Trophoblast cell (in vitro differentiated cells and primary cell): Measurements from ENCODE around the gene UGT1A6.

Source experiments
- DNase-seq, 2 donors: peaks; one replicate each; pipeline ENCODE4 v3.0.0-alpha.2; 2016
- H2AFZ ChIP-seq: 2 replicates; pipeline ENCODE4 v1.6.1; 2013; ENCODE audit warnings: low read length, moderate library complexity, mild to moderate bottlenecking; ENCODE audit not compliant: insufficient read depth, poor library complexity
- H2AK5ac ChIP-seq: 2 replicates; pipeline ENCODE4 v1.6.1; 2013; ENCODE audit warnings: mild to moderate bottlenecking, low read length
- H2BK120ac ChIP-seq: 2 replicates; pipeline ENCODE4 v1.6.1; 2013; ENCODE audit warnings: low read length, mild to moderate bottlenecking, moderate library complexity; ENCODE audit not compliant: insufficient read depth, poor library complexity
- H2BK12ac ChIP-seq: 2 replicates; pipeline ENCODE4 v1.6.1; 2013; ENCODE audit warnings: mild to moderate bottlenecking, low read length, moderate library complexity
- H2BK5ac ChIP-seq: 2 replicates; pipeline ENCODE4 v1.6.1; 2013; ENCODE audit warnings: low read length, low read depth, moderate library complexity, mild to moderate bottlenecking; ENCODE audit not compliant: poor library complexity
- H3K14ac ChIP-seq: 2 replicates; pipeline ENCODE4 v1.6.1; 2013; ENCODE audit warnings: mild to moderate bottlenecking, low read length
- H3K18ac ChIP-seq: 2 replicates; pipeline ENCODE4 v1.6.1; 2013; ENCODE audit warnings: mild to moderate bottlenecking, low read length
- H3K23ac ChIP-seq: 2 replicates; pipeline ENCODE4 v1.6.1; 2013; ENCODE audit warnings: low read length
- H3K27ac ChIP-seq: 2 replicates; pipeline ENCODE4 v1.5.1; 2013; ENCODE audit warnings: low read depth, mild to moderate bottlenecking, inconsistent platforms, low read length, moderate library complexity
- H3K27me3 ChIP-seq: 2 replicates; pipeline ENCODE4 v1.6.1; 2013; ENCODE audit warnings: inconsistent platforms, mild to moderate bottlenecking, low read length, moderate library complexity; ENCODE audit not compliant: insufficient read depth
- H3K36me3 ChIP-seq, 2 experiments: 1 replicate in 1 of 2; 2 replicates in 1 of 2; pipeline ENCODE4 v1.6.1; 2013; ENCODE audit warnings: low read length in 2 of 2, mild to moderate bottlenecking in 2 of 2, moderate library complexity in 1 of 2; ENCODE audit not compliant: insufficient read depth in 2 of 2, control insufficient read depth in 1 of 2
- H3K4ac ChIP-seq: 2 replicates; pipeline ENCODE4 v1.6.1; 2013; ENCODE audit warnings: low read depth, mild to moderate bottlenecking, low read length, moderate library complexity
- H3K4me1 ChIP-seq, 2 experiments: 1 replicate in 1 of 2; 2 replicates in 1 of 2; pipeline ENCODE4 v1.6.1; 2013; ENCODE audit warnings: low read length in 2 of 2, mild to moderate bottlenecking in 2 of 2, moderate library complexity in 1 of 2; ENCODE audit not compliant: insufficient read depth in 2 of 2, control insufficient read depth in 1 of 2
- H3K4me2 ChIP-seq: 2 replicates; pipeline ENCODE4 v1.6.1; 2013; ENCODE audit warnings: inconsistent platforms, mild to moderate bottlenecking, low read length, moderate library complexity
- H3K4me3 ChIP-seq: 2 replicates; pipeline ENCODE4 v1.5.1; 2013; ENCODE audit warnings: mild to moderate bottlenecking, low read depth, low read length, inconsistent platforms
- H3K79me1 ChIP-seq: one replicate; pipeline ENCODE4 v1.6.1; 2013; ENCODE audit warnings: low read length
- H3K79me2 ChIP-seq: 2 replicates; pipeline ENCODE4 v1.6.1; 2013; ENCODE audit warnings: low read length, mild to moderate bottlenecking; ENCODE audit not compliant: control insufficient read depth, insufficient read depth, poor library complexity
- H3K9ac ChIP-seq: 2 replicates; pipeline ENCODE4 v1.6.1; 2013; ENCODE audit warnings: mild to moderate bottlenecking, low read length
- H3K9me3 ChIP-seq: 2 replicates; pipeline ENCODE4 v1.6.1; 2013; ENCODE audit warnings: low read depth, mild to moderate bottlenecking, control low read depth, inconsistent platforms, low read length; ENCODE audit not compliant: insufficient read depth
- H4K12ac ChIP-seq: 2 replicates; pipeline ENCODE4 v1.6.1; 2013; ENCODE audit warnings: low read depth, mild to moderate bottlenecking, low read length, moderate library complexity
- H4K8ac ChIP-seq: 2 replicates; pipeline ENCODE4 v1.6.1; 2013; ENCODE audit warnings: low read depth, mild to moderate bottlenecking, low read length, moderate library complexity
- H4K91ac ChIP-seq: one replicate; pipeline ENCODE4 v1.6.1; 2013; ENCODE audit warnings: low read depth, mild to moderate bottlenecking, low read length, moderate library complexity
- WGBS: extraction: QIAGEN DNeasy Blood & Tissue Kit; methylation state at CpG from one replicate; pipeline ENCODE4 v1.1.7; 2013; ENCODE audit warnings: missing lambda C conversion rate; ENCODE audit not compliant: insufficient read length, insufficient coverage; ENCODE audit errors: extremely low coverage; 5-methylcytosine and 5-hydroxymethylcytosine counted together

Gene UGT1A6

GRCh38 chr2:233822101-233822771, 129.5 kb downstream of the UGT1A6 start:
- Histone ChIP-seq H4K8ac (no peak overlapping the region), H3K79me1 (no peaks in the 10 kb centered on the region), H2BK12ac (no peak overlapping the region), H3K4me3 (no peak overlapping the region), H3K23ac (no peak overlapping the region), H4K91ac (no peak overlapping the region), H3K14ac (no peak overlapping the region), H3K36me3 (no peaks in the 10 kb centered on the region), H2AK5ac (no peak overlapping the region), H3K4ac (no peak overlapping the region), H3K27me3 (no peaks in the 10 kb centered on the region), H4K12ac (no peak overlapping the region), H3K79me2 (no peaks in the 10 kb centered on the region), H3K4me2 (no peak overlapping the region), H2AFZ (no peak overlapping the region), H2BK5ac (no peak overlapping the region), H2BK120ac (no peak overlapping the region), H3K9ac (no peak overlapping the region), H3K4me1 (no peaks in the 10 kb centered on the region), H3K9me3 (peaks cover 4% of the 10 kb centered on the region), H3K27ac (no peak overlapping the region), H3K18ac (no peak overlapping the region)
- no CpG with 5 or more reads among the region's 21 CpGs for WGBS
- no peak for DNase-seq
